Mesodermal cell (in vitro differentiated cells): ENCODE measurements around the gene ABCD1.

Experiments used
- H3K27ac ChIP-seq: 2 replicates; pipeline ENCODE4 v1.7.0; 2013; ENCODE audit warnings: mild to moderate bottlenecking, low read depth, low read length, moderate library complexity; ENCODE audit not compliant: severe bottlenecking
- H3K36me3 ChIP-seq: 2 replicates; pipeline ENCODE4 v1.7.1; 2013; ENCODE audit warnings: mild to moderate bottlenecking, low read length, moderate library complexity; ENCODE audit not compliant: control insufficient read depth, insufficient read depth
- H3K4me1 ChIP-seq: one replicate; pipeline ENCODE4 v1.7.1; 2013; ENCODE audit warnings: mild to moderate bottlenecking, low read length; ENCODE audit not compliant: insufficient read depth, control insufficient read depth, poor library complexity, severe bottlenecking
- H3K4me3 ChIP-seq: 2 replicates; pipeline ENCODE4 v1.7.0; 2013; ENCODE audit warnings: low read length, control low read depth, mild to moderate bottlenecking; ENCODE audit not compliant: insufficient read depth, poor library complexity, severe bottlenecking; ENCODE audit errors: extremely low read depth
- H3K9me3 ChIP-seq: 2 replicates; pipeline ENCODE4 v1.7.1; 2013; ENCODE audit warnings: mild to moderate bottlenecking, low read length, moderate library complexity; ENCODE audit not compliant: control insufficient read depth
- WGBS, 2 experiments: methylation state at CpG; one replicate each; pipeline ENCODE4 v1.1.5; 2013; ENCODE audit warnings: missing lambda C conversion rate in 2 of 2; ENCODE audit not compliant: insufficient coverage in 2 of 2; 5-methylcytosine and 5-hydroxymethylcytosine counted together

The ABCD1 gene

GRCh38 chrX:153764786-153765137 is 40.1 kb downstream of the ABCD1 start:
- Histone ChIP-seq H3K9me3 (no peaks in the 10 kb centered on the region), H3K27ac (no peak overlapping the region), H3K36me3 (no peaks in the 10 kb centered on the region), H3K4me3 (no peak overlapping the region), H3K4me1 (peaks cover 7% of the 10 kb centered on the region)
- 100% methylated on average over 2 of the region's 7 CpGs; no CpG with 5 or more reads in 1 of the 2 experiments for WGBS, 2 experiments

DNA sequence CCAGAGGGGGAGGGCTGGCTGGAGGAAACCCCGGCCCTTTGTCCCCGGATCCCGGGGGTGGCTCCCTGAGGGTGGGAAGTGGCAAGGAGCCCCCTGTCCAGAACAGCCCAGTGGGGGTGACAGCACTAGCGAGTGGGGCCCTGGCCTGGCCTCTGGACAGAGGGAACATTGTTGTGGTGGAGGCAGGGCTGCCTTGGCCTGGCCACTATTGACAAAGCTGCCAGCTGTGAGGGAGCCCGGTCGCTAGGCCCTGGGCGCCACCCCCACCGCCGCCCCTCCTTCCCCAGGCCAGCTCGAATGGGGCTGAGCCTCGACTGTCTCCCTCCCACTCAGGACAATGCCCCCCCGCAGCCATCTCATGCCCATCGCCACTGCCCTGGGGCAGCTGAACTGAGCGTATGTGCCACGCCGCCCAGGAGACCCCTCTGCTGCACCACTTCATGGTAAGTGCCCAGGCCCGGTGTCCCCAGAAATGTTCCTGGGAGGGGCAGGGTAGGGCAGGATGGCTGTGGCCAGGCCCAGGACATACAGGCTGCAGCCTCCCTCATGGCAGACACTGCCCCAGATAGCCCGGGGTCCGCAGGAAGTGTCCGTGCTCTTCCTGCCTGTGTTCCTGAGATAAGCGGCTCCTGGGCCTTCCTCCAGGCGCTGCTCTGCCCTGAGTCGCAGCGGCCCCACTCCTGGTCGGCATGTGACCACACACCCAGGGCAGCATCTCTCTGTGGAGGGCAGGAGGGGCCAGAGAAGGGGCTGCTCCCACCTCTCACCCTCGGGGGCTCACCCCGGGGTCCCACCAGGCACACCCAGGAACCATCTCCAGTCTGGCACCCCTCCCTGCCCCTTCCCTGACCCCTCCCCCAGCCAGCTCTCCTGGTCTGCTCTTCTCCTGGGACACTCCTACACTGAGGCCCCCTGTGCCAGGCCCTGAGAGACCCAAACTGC is 40.8 kb downstream of the ABCD1 start:
- Histone ChIP-seq H3K4me3 (peak overlapping the region; percentile 18), H3K4me1 (peaks cover 7% of the 10 kb centered on the region), H3K9me3 (no peaks in the 10 kb centered on the region), H3K36me3 (no peaks in the 10 kb centered on the region), H3K27ac (peak overlapping the region; percentile 71)
- WGBS, 2 experiments = 70 to 83% methylated on average over 7 to 13 of the region's 27 CpGs

GRCh38 chrX:153766098-153766817 is 41.6 kb downstream of the ABCD1 start:
- Histone ChIP-seq H3K36me3 (no peaks in the 10 kb centered on the region), H3K27ac (peak overlapping the region; percentile 71), H3K9me3 (no peaks in the 10 kb centered on the region), H3K4me3 (peak overlapping the region; percentile 18), H3K4me1 (peaks cover 7% of the 10 kb centered on the region)
- 31 to 34% methylated on average over 5 of the region's 21 CpGs for WGBS, 2 experiments

GRCh38 chrX:153766871-153767673 is 42.4 kb downstream of the ABCD1 start:
- H3K4me1 ChIP-seq = peaks cover 7% of the 10 kb centered on the region

DNA sequence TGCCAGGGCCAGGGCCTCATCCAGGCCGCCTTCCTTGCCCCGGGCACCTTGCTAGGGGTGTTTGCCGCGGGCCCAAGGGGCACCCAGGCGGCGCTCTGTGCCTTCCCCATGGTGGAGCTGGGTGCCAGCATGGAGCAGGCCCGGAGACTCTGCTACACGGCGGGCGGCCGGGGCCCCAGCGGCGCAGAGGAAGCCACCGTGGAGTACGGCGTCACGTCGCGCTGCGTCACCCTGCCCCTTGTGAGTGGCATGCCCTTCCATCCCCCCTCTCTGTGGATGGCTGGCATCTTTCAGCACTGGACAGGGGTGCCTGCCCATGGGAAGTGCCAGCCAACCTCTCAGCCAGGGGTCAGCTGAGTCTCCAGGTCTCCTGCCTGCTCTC is 43.0 kb downstream of the ABCD1 start:
- 96 to 99% methylated on average over 20 of the region's 20 CpGs for WGBS, 2 experiments
- peaks cover 7% of the 10 kb centered on the region for H3K4me1 ChIP-seq
- no peak overlapping the region for H3K27ac ChIP-seq
- no peak overlapping the region for H3K4me3 ChIP-seq
- no peaks in the 10 kb centered on the region for H3K36me3 ChIP-seq
- H3K9me3 ChIP-seq = no peaks in the 10 kb centered on the region

More at GRCh38 chrX:153766871-153767673, 42.4 kb downstream of the ABCD1 start:
- Histone ChIP-seq H3K4me3 (no peak overlapping the region), H3K9me3 (no peaks in the 10 kb centered on the region), H3K36me3 (no peaks in the 10 kb centered on the region), H3K27ac (no peak overlapping the region)
- WGBS, 2 experiments = 88 to 94% methylated on average over 18 to 31 of the region's 56 CpGs

DNA sequence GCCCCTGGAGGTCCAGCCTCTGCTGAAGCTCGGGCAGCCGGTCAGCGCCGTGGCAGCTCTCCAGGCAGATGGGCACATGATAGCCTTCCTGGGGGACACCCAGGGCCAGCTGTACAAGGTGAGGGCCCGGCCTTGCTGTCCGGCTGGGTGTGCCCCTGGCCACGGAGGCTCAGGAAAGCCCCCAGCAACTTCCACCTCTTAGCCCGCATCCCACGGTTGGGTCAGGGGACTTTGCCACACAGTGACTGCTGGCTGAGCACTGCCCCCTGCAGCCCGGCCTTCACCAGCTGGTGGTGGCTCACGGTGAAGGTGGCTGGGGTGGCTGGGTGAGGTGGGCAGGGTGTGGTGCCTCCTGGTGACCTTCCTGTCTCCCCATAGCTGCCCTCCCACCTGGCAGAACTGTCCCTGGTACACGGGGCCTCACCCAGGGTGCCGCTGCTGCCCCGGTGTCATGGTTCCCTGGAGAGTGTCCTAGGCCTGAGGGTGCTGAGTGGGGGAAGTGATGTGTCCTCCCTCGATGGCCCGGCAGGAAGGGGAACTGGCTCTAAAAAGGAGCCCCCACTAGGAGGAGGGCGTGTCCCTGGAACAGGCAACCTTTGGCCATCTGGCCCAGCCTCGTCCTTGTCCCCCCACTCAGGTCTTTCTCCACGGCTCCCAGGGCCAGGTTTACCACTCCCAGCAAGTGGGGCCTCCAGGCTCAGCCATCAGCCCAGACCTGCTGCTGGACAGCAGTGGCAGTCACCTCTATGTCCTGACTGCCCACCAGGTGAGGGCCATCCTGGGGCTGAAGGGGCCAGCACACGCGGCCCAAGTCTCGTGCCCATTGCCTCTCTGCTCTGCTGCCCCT is 43.9 kb downstream of the ABCD1 start:
- Histone ChIP-seq H3K9me3 (no peaks in the 10 kb centered on the region), H3K4me1 (peaks cover 7% of the 10 kb centered on the region), H3K27ac (no peak overlapping the region), H3K4me3 (no peak overlapping the region), H3K36me3 (no peaks in the 10 kb centered on the region)
- 88 to 92% methylated on average over 6 to 8 of the region's 22 CpGs for WGBS, 2 experiments

- H3K36me3 ChIP-seq = no peaks in the 10 kb centered on the region
- H3K27ac ChIP-seq = no peak overlapping the region
- no peaks in the 10 kb centered on the region for H3K9me3 ChIP-seq
- H3K4me3 ChIP-seq = no peak overlapping the region
- 96 to 98% methylated on average over 5 to 16 of the region's 23 CpGs for WGBS, 2 experiments
- peaks cover 7% of the 10 kb centered on the region for H3K4me1 ChIP-seq
Observed at GRCh38 chrX:153769158-153769864, 44.7 kb downstream of the ABCD1 start.

- 74 to 97% methylated on average over 3 to 9 of the region's 25 CpGs for WGBS, 2 experiments
- H3K4me3 ChIP-seq = no peak overlapping the region
- peaks cover under 1% of the 10 kb centered on the region for H3K4me1 ChIP-seq
Observed at GRCh38 chrX:153769865-153770600, 45.4 kb downstream of the ABCD1 start.

More at GRCh38 chrX:153769865-153770600, 45.4 kb downstream of the ABCD1 start:
- no peaks in the 10 kb centered on the region for H3K9me3 ChIP-seq
- no peaks in the 10 kb centered on the region for H3K36me3 ChIP-seq
- no peak overlapping the region for H3K27ac ChIP-seq
